ENCODE data around the gene SFMBT1.

The SFMBT1 gene

DNA sequence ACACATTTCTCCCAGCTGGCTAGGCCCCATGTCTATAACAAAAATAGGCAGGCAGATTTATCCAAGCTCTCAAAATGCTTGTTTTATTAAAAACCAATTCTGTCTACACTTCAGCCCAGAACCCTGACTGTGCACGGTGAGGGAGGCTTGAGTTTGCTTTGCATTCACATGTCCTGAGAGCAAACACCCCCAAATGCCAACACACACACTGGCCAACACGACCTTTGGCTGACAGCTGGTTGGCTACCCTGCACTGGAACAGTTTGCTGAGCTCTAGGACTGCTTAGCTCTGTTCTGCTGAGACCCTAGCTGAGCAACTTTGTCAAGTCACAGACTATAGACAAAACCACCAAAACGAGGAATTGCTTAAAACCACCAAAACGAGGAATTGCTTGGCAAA is 152.2 kb downstream of the SFMBT1 start:
- no peak overlapping the region for H3K27ac Mint-ChIP-seq
- no peaks in the 10 kb centered on the region for H3K9me3 Mint-ChIP-seq
- H3K27me3 Mint-ChIP-seq (ENCODE audit: low read depth, poor library complexity), result peaks cover 6% of the 10 kb centered on the region
- no peak for TF ChIP-seq CTCF (IDR thresholded peaks at IDR 0.05)
- DNase-seq, result no peak
- H3K4me1 Mint-ChIP-seq, result peaks cover 24% of the 10 kb centered on the region
- H3K36me3 Mint-ChIP-seq (ENCODE audit: low read depth), result no peaks in the 10 kb centered on the region
- no peak overlapping the region for H3K4me3 Mint-ChIP-seq

GRCh38 chr3:52892625-52893311 is 153.1 kb downstream of the SFMBT1 start:
- Mint-ChIP-seq H3K4me3 (no peak overlapping the region), H3K9me3 (no peaks in the 10 kb centered on the region), H3K4me1 (peaks cover 19% of the 10 kb centered on the region), H3K27ac (no peak overlapping the region), H3K27me3 (ENCODE audit: low read depth, poor library complexity) (peaks cover 6% of the 10 kb centered on the region), H3K36me3 (ENCODE audit: low read depth) (no peaks in the 10 kb centered on the region)
- DNase-seq, result no peak
- no peak for TF ChIP-seq CTCF (IDR thresholded peaks at IDR 0.05)

DNA sequence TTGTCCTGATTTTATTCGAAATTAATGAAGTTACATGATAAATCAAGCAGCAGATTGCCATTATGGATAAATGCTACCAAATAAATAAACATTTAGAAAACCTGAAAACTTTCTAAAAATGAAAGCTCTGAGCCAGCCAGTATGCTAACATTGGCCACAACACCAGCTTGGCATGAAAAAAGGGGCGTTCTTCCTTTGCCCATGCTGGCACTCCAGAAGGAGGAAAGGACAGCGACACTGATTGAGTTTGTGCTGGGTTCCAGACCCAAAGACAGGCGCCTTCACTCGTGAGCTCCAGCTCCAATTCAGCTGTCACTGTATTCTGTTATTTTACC is 153.6 kb downstream of the SFMBT1 start:
- Mint-ChIP-seq H3K9me3 (no peaks in the 10 kb centered on the region), H3K4me1 (peaks cover 19% of the 10 kb centered on the region), H3K36me3 (ENCODE audit: low read depth) (no peaks in the 10 kb centered on the region), H3K27me3 (ENCODE audit: low read depth, poor library complexity) (peaks cover 6% of the 10 kb centered on the region), H3K4me3 (no peak overlapping the region), H3K27ac (no peak overlapping the region)
- no peak for DNase-seq
- no peak for TF ChIP-seq CTCF (IDR thresholded peaks at IDR 0.05)

- H3K4me3 Mint-ChIP-seq, result no peak overlapping the region
- DNase-seq, result no peak
- H3K9me3 Mint-ChIP-seq, result no peaks in the 10 kb centered on the region
- H3K27ac Mint-ChIP-seq, result no peak overlapping the region
- H3K36me3 Mint-ChIP-seq (ENCODE audit: low read depth), result no peaks in the 10 kb centered on the region
- peaks cover 6% of the 10 kb centered on the region for H3K27me3 Mint-ChIP-seq (ENCODE audit: low read depth, poor library complexity)
- peaks cover 15% of the 10 kb centered on the region for H3K4me1 Mint-ChIP-seq
- TF ChIP-seq CTCF (IDR thresholded peaks at IDR 0.05), result no peak
Measured at GRCh38 chr3:52891615-52892081, 154.2 kb downstream of the SFMBT1 start.

- TF ChIP-seq CTCF (IDR thresholded peaks at IDR 0.05), result no peak
- Mint-ChIP-seq H3K27me3 (ENCODE audit: low read depth, poor library complexity) (peaks cover 6% of the 10 kb centered on the region), H3K4me3 (no peak overlapping the region), H3K9me3 (no peaks in the 10 kb centered on the region), H3K4me1 (peaks cover 10% of the 10 kb centered on the region), H3K27ac (no peak overlapping the region), H3K36me3 (ENCODE audit: low read depth) (no peaks in the 10 kb centered on the region)
- DNase-seq, result no peak
Measured at GRCh38 chr3:52891164-52891563, 154.7 kb downstream of the SFMBT1 start.

GRCh38 chr3:52890735-52891134 is 155.1 kb downstream of the SFMBT1 start:
- Mint-ChIP-seq H3K36me3 (ENCODE audit: low read depth) (peaks cover 2% of the 10 kb centered on the region), H3K27me3 (ENCODE audit: low read depth, poor library complexity) (peaks cover 2% of the 10 kb centered on the region), H3K4me1 (peaks cover 6% of the 10 kb centered on the region), H3K4me3 (no peak overlapping the region), H3K9me3 (peaks cover 2% of the 10 kb centered on the region), H3K27ac (no peak overlapping the region)
- no peak for DNase-seq
- no peak for TF ChIP-seq CTCF (IDR thresholded peaks at IDR 0.05)

All from nephron progenitor cell (in vitro differentiated cells).